Activated T-cell treated with anti-CD3 and anti-CD28 coated beads, Interleukin-2, amount 50 U/mL, for 72 hours (primary cell): ENCODE data around the gene SLC1A2. TPM values are rescaled to one million over a fixed set of nuclear protein-coding genes. Genes with fewer than 3 reads are reported as not detected.

Experiments used
- ATAC-seq, 2 donors: fragments of 150-1000 bp; cut with Tn5 transposase; replicated peaks in 1 of 2; 2 replicates each; pipeline ENCODE4 v1.10.0; 2021; ENCODE audit warnings: moderate library complexity in 2 of 2, mild to moderate bottlenecking in 1 of 2
- DNase-seq, 2 donors: peaks; one replicate each; pipeline ENCODE4 v3.0.0; 2021 to 2022; ENCODE audit warnings: mixed read lengths in 1 of 2
- H3K27ac Mint-ChIP-seq: one replicate; pipeline ENCODE4 v1.8.0; 2022; ENCODE audit warnings: mild to moderate bottlenecking, moderate library complexity, mixed read lengths
- H3K27me3 Mint-ChIP-seq: one replicate; pipeline ENCODE4 v1.8.0; 2022; ENCODE audit warnings: low read depth, mixed read lengths
- H3K36me3 Mint-ChIP-seq, 2 donors: one replicate each; pipeline ENCODE4 v1.8.0; 2022; ENCODE audit warnings: mixed read lengths in 2 of 2, mild to moderate bottlenecking in 1 of 2; ENCODE audit not compliant: insufficient read depth in 2 of 2
- H3K4me1 Mint-ChIP-seq: one replicate; pipeline ENCODE4 v1.8.0; 2022; ENCODE audit warnings: low read depth, mixed read lengths
- H3K4me3 Mint-ChIP-seq, 2 donors: one replicate each; pipeline ENCODE4 v1.8.0; 2022; ENCODE audit warnings: mild to moderate bottlenecking in 2 of 2, mixed read lengths in 2 of 2, moderate library complexity in 2 of 2
- H3K9me3 Mint-ChIP-seq, 2 donors: one replicate each; pipeline ENCODE4 v1.8.0; 2022; ENCODE audit warnings: mixed read lengths in 2 of 2
- total RNA-seq, 2 donors: library from RNA; stranded (reverse); gene quantifications; one replicate each; pipeline ENCODE4 v1.2.3, GENCODE V29; 2022

The SLC1A2 gene
- total RNA-seq, 2 donors from 2014 or later: 0.09 TPM; not detected in 1

- Mint-ChIP-seq H3K27me3 (no peaks in the 10 kb centered on the region), H3K9me3 (peaks cover 0 to 2% of the 10 kb centered on the region in 2 donors), H3K4me1 (peaks cover 25% of the 10 kb centered on the region), H3K27ac (no peak overlapping the region), H3K36me3 (no peaks in the 10 kb centered on the region), H3K4me3 (peak overlapping the region; percentile 29 to 32)
- DNase-seq (peak; percentile 21 to 37), ATAC-seq (peak; percentile 55 to 68)
Measured at GRCh38 chr11:35305670-35306382, 113.5 kb downstream of the SLC1A2 start.

- Mint-ChIP-seq H3K4me3 (peak overlapping the region in 1 of 2 donors; percentile 29), H3K36me3 (no peaks in the 10 kb centered on the region), H3K27ac (no peak overlapping the region), H3K27me3 (no peaks in the 10 kb centered on the region), H3K4me1 (peaks cover 25% of the 10 kb centered on the region), H3K9me3 (peaks cover 0 to 2% of the 10 kb centered on the region in 2 donors)
- ATAC-seq (no peak), DNase-seq (no peak)
Measured at GRCh38 chr11:35304900-35305460, 114.4 kb downstream of the SLC1A2 start.

- Mint-ChIP-seq H3K4me1 (peaks cover 25% of the 10 kb centered on the region), H3K27ac (peak overlapping the region; percentile 1), H3K36me3 (no peaks in the 10 kb centered on the region), H3K27me3 (peaks cover 4% of the 10 kb centered on the region), H3K4me3 (no peak overlapping the region), H3K9me3 (peaks cover 0 to 2% of the 10 kb centered on the region in 2 donors)
- ATAC-seq: peak in 1 of 2 donors; percentile 63
- no peak for DNase-seq
Measured at GRCh38 chr11:35304386-35304775, 115.0 kb downstream of the SLC1A2 start.

GRCh38 chr11:35303596-35304385 is 115.6 kb downstream of the SLC1A2 start:
- Mint-ChIP-seq H3K27me3 (peaks cover 6% of the 10 kb centered on the region), H3K4me3 (no peak overlapping the region), H3K27ac (no peak overlapping the region), H3K4me1 (peaks cover 25% of the 10 kb centered on the region), H3K9me3 (peaks cover 0 to 2% of the 10 kb centered on the region in 2 donors), H3K36me3 (no peaks in the 10 kb centered on the region)
- DNase-seq: no peak
- ATAC-seq: no peak

- Mint-ChIP-seq H3K36me3 (no peaks in the 10 kb centered on the region), H3K4me1 (peaks cover 25% of the 10 kb centered on the region), H3K27me3 (peaks cover 6% of the 10 kb centered on the region), H3K27ac (no peak overlapping the region), H3K9me3 (peaks cover 0 to 2% of the 10 kb centered on the region in 2 donors), H3K4me3 (no peak overlapping the region)
- DNase-seq (no peak), ATAC-seq (no peak)
Measured at GRCh38 chr11:35302398-35302797, 117.0 kb downstream of the SLC1A2 start.

GRCh38 chr11:35298369-35298768 is 121.0 kb downstream of the SLC1A2 start:
- DNase-seq: no peak
- Mint-ChIP-seq H3K4me1 (peaks cover 4% of the 10 kb centered on the region), H3K4me3 (no peak overlapping the region), H3K27me3 (peaks cover 19% of the 10 kb centered on the region), H3K9me3 (peaks cover 2% of the 10 kb centered on the region in 2 donors), H3K27ac (no peak overlapping the region), H3K36me3 (no peaks in the 10 kb centered on the region)
- no peak for ATAC-seq

- peaks cover 19% of the 10 kb centered on the region for H3K27me3 Mint-ChIP-seq
- DNase-seq: no peak
- peaks cover 0 to 2% of the 10 kb centered on the region in 2 donors for H3K9me3 Mint-ChIP-seq
- no peak for ATAC-seq
- H3K4me1 Mint-ChIP-seq: peaks cover 28% of the 10 kb centered on the region
- H3K27ac Mint-ChIP-seq: no peak overlapping the region
- no peaks in the 10 kb centered on the region for H3K36me3 Mint-ChIP-seq
- no peak overlapping the region for H3K4me3 Mint-ChIP-seq
Measured at GRCh38 chr11:35295751-35296150, 123.6 kb downstream of the SLC1A2 start.

- peaks cover 0 to 2% of the 10 kb centered on the region in 2 donors for H3K9me3 Mint-ChIP-seq
- no peak overlapping the region for H3K4me3 Mint-ChIP-seq
- no peak overlapping the region for H3K27ac Mint-ChIP-seq
- H3K36me3 Mint-ChIP-seq: peaks cover 0 to 1% of the 10 kb centered on the region in 2 donors
- H3K27me3 Mint-ChIP-seq: peaks cover 13% of the 10 kb centered on the region
- H3K4me1 Mint-ChIP-seq: peaks cover 43% of the 10 kb centered on the region
- DNase-seq (no peak), ATAC-seq (no peak)
Measured at GRCh38 chr11:35293699-35294098, 125.7 kb downstream of the SLC1A2 start.

GRCh38 chr11:35293035-35293434 is 126.3 kb downstream of the SLC1A2 start:
- Mint-ChIP-seq H3K36me3 (peaks cover 0 to 1% of the 10 kb centered on the region in 2 donors), H3K27ac (no peak overlapping the region), H3K27me3 (peaks cover 13% of the 10 kb centered on the region), H3K9me3 (peaks cover 0 to 2% of the 10 kb centered on the region in 2 donors), H3K4me1 (peaks cover 43% of the 10 kb centered on the region), H3K4me3 (peak overlapping the region; percentile 31 to 48)
- DNase-seq: no peak
- no peak for ATAC-seq

- DNase-seq: no peak
- H3K9me3 Mint-ChIP-seq: peaks cover 0 to under 1% of the 10 kb centered on the region in 2 donors
- H3K27me3 Mint-ChIP-seq: peaks cover 12% of the 10 kb centered on the region
- H3K36me3 Mint-ChIP-seq: peaks cover 0 to 1% of the 10 kb centered on the region in 2 donors
- no peak overlapping the region for H3K27ac Mint-ChIP-seq
- H3K4me3 Mint-ChIP-seq: peak overlapping the region in 1 of 2 donors; percentile 48
- ATAC-seq: no peak
- H3K4me1 Mint-ChIP-seq: peaks cover 43% of the 10 kb centered on the region
Measured at GRCh38 chr11:35292279-35292678, 127.1 kb downstream of the SLC1A2 start.

GRCh38 chr11:35290876-35291275 is 128.5 kb downstream of the SLC1A2 start:
- Mint-ChIP-seq H3K4me1 (peaks cover 43% of the 10 kb centered on the region), H3K27me3 (peaks cover 8% of the 10 kb centered on the region), H3K9me3 (peaks cover 3 to 6% of the 10 kb centered on the region in 2 donors), H3K36me3 (peaks cover 0 to 1% of the 10 kb centered on the region in 2 donors), H3K27ac (no peak overlapping the region), H3K4me3 (no peak overlapping the region)
- DNase-seq: no peak
- peak in 1 of 2 donors; percentile 51 for ATAC-seq

GRCh38 chr11:35289821-35290220 is 129.5 kb downstream of the SLC1A2 start:
- no peak for ATAC-seq
- Mint-ChIP-seq H3K9me3 (peaks cover 3 to 6% of the 10 kb centered on the region in 2 donors), H3K36me3 (peaks cover 0 to 1% of the 10 kb centered on the region in 2 donors), H3K4me1 (peaks cover 43% of the 10 kb centered on the region), H3K27me3 (peaks cover 8% of the 10 kb centered on the region), H3K27ac (no peak overlapping the region), H3K4me3 (no peak overlapping the region)
- no peak for DNase-seq
